Stimulated activated CD4-positive, alpha-beta T cell treated with anti-CD3 and anti-CD28 coated beads, Interleukin-4, amount 100 ng/mL, for 4 hours (primary cell): Measurements from ENCODE around the gene CD274.
A peak's percentile ranks its signal among the peaks of the same experiment; 100 is the strongest.
"Not testable (repeated sequence)": the region's sequence is repeated elsewhere in the genome, so short reads cannot be mapped to it uniquely, and the experiment has no call there.

ENCODE experiments used
- DNase-seq, 2 experiments: peaks; one replicate each; pipeline ENCODE4 v3.0.0-alpha.2; 2020

CD274 gene

GRCh38 chr9:5438301-5439162 is 11.8 kb upstream of the CD274 start:
- DNase-seq: peak; percentile 37 to 54

- DNase-seq: no peak
Observed at GRCh38 chr9:5440426-5440825, 9.9 kb upstream of the CD274 start.

- DNase-seq: no peak
Observed at GRCh38 chr9:5441043-5441442, 9.3 kb upstream of the CD274 start.

GRCh38 chr9:5442400-5443011 is 7.8 kb upstream of the CD274 start:
- no peak for DNase-seq

- DNase-seq: no peak
Observed at GRCh38 chr9:5443850-5444249, 6.5 kb upstream of the CD274 start.

GRCh38 chr9:5445096-5445495 is 5.2 kb upstream of the CD274 start:
- not testable (repeated sequence) for DNase-seq

GRCh38 chr9:5445886-5446285 is 4.5 kb upstream of the CD274 start:
- no peak for DNase-seq

GRCh38 chr9:5446451-5447236 is 3.7 kb upstream of the CD274 start:
- no peak for DNase-seq

- DNase-seq: no peak
Observed at GRCh38 chr9:5447337-5447736, 3.0 kb upstream of the CD274 start.

GRCh38 chr9:5448016-5448415 is 2.3 kb upstream of the CD274 start:
- DNase-seq: no peak

GRCh38 chr9:5448461-5449435 is 1.6 kb upstream of the CD274 start:
- DNase-seq: no peak

- DNase-seq: no peak
Observed at GRCh38 chr9:5449521-5450358, 602 bp upstream of the CD274 start.

- DNase-seq: no peak
Observed at GRCh38 chr9:5452286-5452609, 1.9 kb downstream of the CD274 start.

GRCh38 chr9:5453004-5453403 is 2.7 kb downstream of the CD274 start:
- no peak for DNase-seq

- DNase-seq: no peak
Observed at GRCh38 chr9:5453673-5454072, 3.3 kb downstream of the CD274 start.

- no peak for DNase-seq
Observed at GRCh38 chr9:5455181-5455580, 4.8 kb downstream of the CD274 start.

GRCh38 chr9:5459289-5459829 is 9.0 kb downstream of the CD274 start:
- DNase-seq: no peak

GRCh38 chr9:5460157-5460556 is 9.8 kb downstream of the CD274 start:
- DNase-seq: no peak

GRCh38 chr9:5464831-5465330 is 14.5 kb downstream of the CD274 start:
- DNase-seq: not testable (repeated sequence)

GRCh38 chr9:5466005-5466404 is 15.7 kb downstream of the CD274 start:
- no peak for DNase-seq

GRCh38 chr9:5466766-5467165 is 16.4 kb downstream of the CD274 start:
- no peak for DNase-seq
